Measurements from ENCODE around the gene DDI1. TPM values are rescaled to one million over a fixed set of nuclear protein-coding genes. Genes with fewer than 3 reads are reported as not detected.

Gene DDI1
- total RNA-seq, result not detected

GRCh38 chr11:104036588-104036987 lies at the start of gene DDI1:
Gene DDI1, plus strand, starts transcription at chr11:104036640. Its CDS starts 183 bp downstream, at chr11:104036823.
- Histone ChIP-seq H3K9me3 (no peaks in the 10 kb centered on the region), H3K27me3 (no peaks in the 10 kb centered on the region), H3K4me1 (no peaks in the 10 kb centered on the region), H3K4me3 (no peak within 1 kb of the TSS), H3K36me3 (no peaks in the 10 kb centered on the region), H3K27ac (no peak within 1 kb of the TSS)
- DNase-seq (ENCODE audit: low spot score in 2 of 2), result no peak
- TF ChIP-seq POLR2AphosphoS5 (IDR thresholded peaks at IDR 0.05) (no peak), CTCF (IDR thresholded peaks at IDR 0.05) (no peak), POLR2A (IDR thresholded peaks at IDR 0.05) (no peak), EP300 (IDR thresholded peaks at IDR 0.05) (no peak)
- 96% methylated on average over 23 of the region's 26 CpGs for WGBS

GRCh38 chr11:103987629-103988594 lies 48.5 kb upstream of the DDI1 start:
- no peak overlapping the region for H3K27ac ChIP-seq
- 84% methylated on average over 9 of the region's 9 CpGs for WGBS
- no peaks in the 10 kb centered on the region for H3K9me3 ChIP-seq
- no peaks in the 10 kb centered on the region for H3K4me1 ChIP-seq
- no peak overlapping the region for H3K4me3 ChIP-seq
- no peak for DNase-seq (ENCODE audit: low spot score in 2 of 2)
- H3K36me3 ChIP-seq, result no peaks in the 10 kb centered on the region
- no peak for TF ChIP-seq POLR2A (IDR thresholded peaks at IDR 0.05)
- no peak for TF ChIP-seq CTCF (IDR thresholded peaks at IDR 0.05)
- no peak for TF ChIP-seq EP300 (IDR thresholded peaks at IDR 0.05)
- H3K27me3 ChIP-seq, result no peaks in the 10 kb centered on the region

- DNase-seq (ENCODE audit: low spot score in 2 of 2), result no peak
- Histone ChIP-seq H3K27me3 (no peaks in the 10 kb centered on the region), H3K9me3 (no peaks in the 10 kb centered on the region), H3K36me3 (no peaks in the 10 kb centered on the region), H3K4me1 (no peaks in the 10 kb centered on the region), H3K27ac (no peak overlapping the region), H3K4me3 (no peak overlapping the region)
- TF ChIP-seq CTCF (IDR thresholded peaks at IDR 0.05) (no peak), EP300 (IDR thresholded peaks at IDR 0.05) (no peak), POLR2A (IDR thresholded peaks at IDR 0.05) (no peak), POLR2AphosphoS5 (IDR thresholded peaks at IDR 0.05) (no peak)
- 70% methylated on average over 4 of the region's 4 CpGs for WGBS
Measured at GRCh38 chr11:103988595-103988969, 47.9 kb upstream of the DDI1 start.

- no peaks in the 10 kb centered on the region for H3K9me3 ChIP-seq
- no peak overlapping the region for H3K27ac ChIP-seq
- H3K4me1 ChIP-seq, result no peaks in the 10 kb centered on the region
- TF ChIP-seq CTCF (IDR thresholded peaks at IDR 0.05), result no peak
- TF ChIP-seq EP300 (IDR thresholded peaks at IDR 0.05), result no peak
- no peak for TF ChIP-seq POLR2AphosphoS5 (IDR thresholded peaks at IDR 0.05)
- no peak for TF ChIP-seq POLR2A (IDR thresholded peaks at IDR 0.05)
- no peaks in the 10 kb centered on the region for H3K27me3 ChIP-seq
- DNase-seq (ENCODE audit: low spot score in 2 of 2), result no peak
- no peaks in the 10 kb centered on the region for H3K36me3 ChIP-seq
- no peak overlapping the region for H3K4me3 ChIP-seq
Measured at GRCh38 chr11:103993507-103993906, 42.9 kb upstream of the DDI1 start.

- no peaks in the 10 kb centered on the region for H3K4me1 ChIP-seq
- no peaks in the 10 kb centered on the region for H3K36me3 ChIP-seq
- no peak for DNase-seq (ENCODE audit: low spot score in 2 of 2)
- 73% methylated on average over 1 of the region's 1 CpG for WGBS
- no peak overlapping the region for H3K27ac ChIP-seq
- no peaks in the 10 kb centered on the region for H3K27me3 ChIP-seq
- H3K9me3 ChIP-seq, result no peaks in the 10 kb centered on the region
- TF ChIP-seq CTCF (IDR thresholded peaks at IDR 0.05), result no peak
- H3K4me3 ChIP-seq, result no peak overlapping the region
Measured at GRCh38 chr11:103994094-103994493, 42.3 kb upstream of the DDI1 start.

Data from suprapubic skin (tissue), 4 donors.